Effector memory CD4-positive, alpha-beta T cell (primary cell): ENCODE measurements around the gene SLC16A1.
"Not testable (repeated sequence)": the region's sequence is repeated elsewhere in the genome, so short reads cannot be mapped to it uniquely, and the experiment has no call there.

Experiments used
- DNase-seq, 3 donors: peaks; one replicate each; pipeline ENCODE4 v3.0.0-alpha.2; 2020
- H3K27ac ChIP-seq: 2 replicates; pipeline ENCODE4 v1.7.0; 2013; ENCODE audit warnings: mild to moderate bottlenecking, low read length, moderate library complexity; ENCODE audit not compliant: insufficient read depth, poor library complexity, severe bottlenecking
- H3K27me3 ChIP-seq: replicated peaks from 2 replicates; pipeline ENCODE4 v1.7.0; 2013; ENCODE audit warnings: mild to moderate bottlenecking, low read length; ENCODE audit not compliant: insufficient read depth, control insufficient read depth, poor library complexity, severe bottlenecking
- H3K36me3 ChIP-seq: 2 replicates; pipeline ENCODE4 v1.7.0; 2013; ENCODE audit warnings: mild to moderate bottlenecking, low read length, moderate library complexity; ENCODE audit not compliant: control insufficient read depth, insufficient read depth
- H3K4me1 ChIP-seq: 2 replicates; pipeline ENCODE4 v1.7.0; 2013; ENCODE audit warnings: low read length, mild to moderate bottlenecking; ENCODE audit not compliant: control insufficient read depth, insufficient read depth, poor library complexity, severe bottlenecking
- H3K4me3 ChIP-seq: 2 replicates; pipeline ENCODE4 v1.7.0; 2013; ENCODE audit warnings: low read length, low read depth, mild to moderate bottlenecking; ENCODE audit not compliant: insufficient read depth, poor library complexity, severe bottlenecking
- H3K9me3 ChIP-seq: 2 replicates; pipeline ENCODE4 v1.7.0; 2013; ENCODE audit warnings: mild to moderate bottlenecking, low read length, moderate library complexity; ENCODE audit not compliant: control insufficient read depth

SLC16A1 gene

GRCh38 chr1:112990271-112990670 is 34.3 kb upstream of the SLC16A1 start:
- DNase-seq = no peak
- Histone ChIP-seq H3K27me3 (no peaks in the 10 kb centered on the region), H3K9me3 (no peaks in the 10 kb centered on the region), H3K27ac (no peak overlapping the region), H3K36me3 (no peaks in the 10 kb centered on the region), H3K4me3 (no peak overlapping the region), H3K4me1 (no peaks in the 10 kb centered on the region)

GRCh38 chr1:112988367-112988766 is 32.4 kb upstream of the SLC16A1 start:
- no peaks in the 10 kb centered on the region for H3K36me3 ChIP-seq
- no peaks in the 10 kb centered on the region for H3K4me1 ChIP-seq
- H3K27me3 ChIP-seq = no peaks in the 10 kb centered on the region
- no peak for DNase-seq
- no peaks in the 10 kb centered on the region for H3K9me3 ChIP-seq
- no peak overlapping the region for H3K4me3 ChIP-seq
- no peak overlapping the region for H3K27ac ChIP-seq

GRCh38 chr1:112985123-112985522 is 29.1 kb upstream of the SLC16A1 start:
- H3K9me3 ChIP-seq = no peaks in the 10 kb centered on the region
- no peak overlapping the region for H3K4me3 ChIP-seq
- H3K27ac ChIP-seq = no peak overlapping the region
- DNase-seq = no peak
- no peaks in the 10 kb centered on the region for H3K27me3 ChIP-seq
- H3K4me1 ChIP-seq = no peaks in the 10 kb centered on the region
- H3K36me3 ChIP-seq = no peaks in the 10 kb centered on the region

GRCh38 chr1:112983537-112984131 is 27.6 kb upstream of the SLC16A1 start:
- no peak overlapping the region for H3K4me3 ChIP-seq
- no peaks in the 10 kb centered on the region for H3K27me3 ChIP-seq
- no peaks in the 10 kb centered on the region for H3K9me3 ChIP-seq
- no peak overlapping the region for H3K27ac ChIP-seq
- no peaks in the 10 kb centered on the region for H3K4me1 ChIP-seq
- DNase-seq = no peak
- no peaks in the 10 kb centered on the region for H3K36me3 ChIP-seq

- Histone ChIP-seq H3K9me3 (no peaks in the 10 kb centered on the region), H3K4me1 (no peaks in the 10 kb centered on the region), H3K4me3 (no peak overlapping the region), H3K27ac (no peak overlapping the region), H3K27me3 (no peaks in the 10 kb centered on the region), H3K36me3 (no peaks in the 10 kb centered on the region)
- no peak for DNase-seq
Observed at GRCh38 chr1:112982853-112983536, 27.0 kb upstream of the SLC16A1 start.

- no peaks in the 10 kb centered on the region for H3K4me1 ChIP-seq
- H3K4me3 ChIP-seq = no peak overlapping the region
- no peak overlapping the region for H3K27ac ChIP-seq
- H3K27me3 ChIP-seq = no peaks in the 10 kb centered on the region
- no peaks in the 10 kb centered on the region for H3K36me3 ChIP-seq
- no peaks in the 10 kb centered on the region for H3K9me3 ChIP-seq
- no peak for DNase-seq
Observed at GRCh38 chr1:112982328-112982727, 26.3 kb upstream of the SLC16A1 start.

- not testable (repeated sequence) for DNase-seq, H3K4me1 ChIP-seq, H3K4me3 ChIP-seq, H3K9me3 ChIP-seq, H3K36me3 ChIP-seq, H3K27ac ChIP-seq, H3K27me3 ChIP-seq
Observed at GRCh38 chr1:112981834-112982233, 25.8 kb upstream of the SLC16A1 start.

GRCh38 chr1:112981426-112981825 is 25.4 kb upstream of the SLC16A1 start:
- no peaks in the 10 kb centered on the region for H3K4me1 ChIP-seq
- H3K27me3 ChIP-seq = no peaks in the 10 kb centered on the region
- H3K27ac ChIP-seq = no peak overlapping the region
- no peak for DNase-seq
- no peaks in the 10 kb centered on the region for H3K9me3 ChIP-seq
- no peak overlapping the region for H3K4me3 ChIP-seq
- no peaks in the 10 kb centered on the region for H3K36me3 ChIP-seq

GRCh38 chr1:112975336-112975735 is 19.3 kb upstream of the SLC16A1 start:
- Histone ChIP-seq H3K4me3 (no peak overlapping the region), H3K4me1 (no peaks in the 10 kb centered on the region), H3K36me3 (no peaks in the 10 kb centered on the region), H3K27ac (no peak overlapping the region), H3K27me3 (no peaks in the 10 kb centered on the region), H3K9me3 (no peaks in the 10 kb centered on the region)
- no peak for DNase-seq

GRCh38 chr1:112974646-112975045 is 18.6 kb upstream of the SLC16A1 start:
- Histone ChIP-seq H3K36me3 (no peaks in the 10 kb centered on the region), H3K4me1 (no peaks in the 10 kb centered on the region), H3K4me3 (no peak overlapping the region), H3K27ac (no peak overlapping the region), H3K27me3 (no peaks in the 10 kb centered on the region), H3K9me3 (no peaks in the 10 kb centered on the region)
- no peak for DNase-seq
